Heart left ventricle (tissue), 16 donors: Measurements from ENCODE around the gene EIF4E2. TPM values are rescaled to one million over a fixed set of nuclear protein-coding genes. Genes with fewer than 3 reads are reported as not detected.

Experiments used
- ATAC-seq, 4 donors: fragments of 200-7000 bp; cut with Tn5 transposase; one replicate each; pipeline ENCODE4 v1.9.1; 2020 to 2022; ENCODE audit warnings: moderate library complexity in 4 of 4, mild to moderate bottlenecking in 3 of 4, moderate number of reproducible peaks in 1 of 4
- DNase-seq, 5 donors: peaks; one replicate each; pipeline ENCODE4 v3.0.0-alpha.2; 2020
- H3K27ac ChIP-seq, 12 donors: fragments of 200-600 bp; sonication (generic) in 4 of 12; one replicate each; pipeline versions ENCODE4 v1.5.0 to v1.8.0; 2016 to 2022; ENCODE audit warnings: mild to moderate bottlenecking in 2 of 12
- H3K27me3 ChIP-seq, 9 donors: fragments of 200-600 bp; sonication (generic) in 2 of 9; one replicate each; pipeline versions ENCODE4 v1.5.1 to v1.8.0; 2016 to 2022; ENCODE audit warnings: mild to moderate bottlenecking in 3 of 9
- H3K36me3 ChIP-seq, 9 donors: fragments of 200-600 bp; sonication (generic) in 2 of 9; one replicate each; pipeline versions ENCODE4 v1.5.0 to v1.8.0; 2018 to 2022; ENCODE audit warnings: mild to moderate bottlenecking in 2 of 9
- H3K4me1 ChIP-seq, 12 donors: fragments of 200-600 bp; sonication (generic) in 4 of 12; one replicate each; pipeline versions ENCODE4 v1.5.0 to v1.8.0; 2016 to 2022; ENCODE audit warnings: mild to moderate bottlenecking in 3 of 12
- H3K4me3 ChIP-seq, 12 donors: fragments of 200-600 bp; sonication (generic) in 4 of 12; one replicate each; pipeline versions ENCODE4 v1.5.0 to v1.8.0; 2017 to 2022; ENCODE audit warnings: mild to moderate bottlenecking in 9 of 12, moderate library complexity in 4 of 12
- H3K9me3 ChIP-seq, 12 donors: fragments of 200-600 bp; sonication (generic) in 4 of 12; one replicate each; pipeline versions ENCODE4 v1.5.0 to v1.8.0; 2016 to 2022; ENCODE audit warnings: mild to moderate bottlenecking in 1 of 12
- POLR2A ChIP-seq, 2 donors: fragments of 450-650 bp; IDR thresholded peaks; one replicate each; pipeline ENCODE4 v1.6.1; 2017; ENCODE audit warnings: antibody characterized with exemption in 2 of 2, mild to moderate bottlenecking in 2 of 2, moderate library complexity in 2 of 2
- WGBS, 4 donors: extraction: QIAGEN DNeasy Blood & Tissue Kit in 2 of 4; methylation state at CpG; one replicate each; pipeline versions ENCODE4 v1.1.5 to v1.1.7; 2013 to 2018; 5-methylcytosine and 5-hydroxymethylcytosine counted together
- intact Hi-C, 10 donors: fragments of 100-400 bp; cut with DNase I; formaldehyde crosslinking; loops; one replicate each; pipeline versions ENCODE4 v1.11.1 to v1.14.2; 2022
- polyA plus RNA-seq, 2 donors: library from polyadenylated mRNA; stranded (reverse); fragments of 200-250 nt; gene quantifications; one replicate each; pipeline ENCODE4 v1.2.3, GENCODE V29; 2013
- total RNA-seq, 9 donors: library from RNA; depleted of rRNA in 2 of 9; stranded (reverse); fragments of >200 nt in 2 of 9; fragmentation: NEBNext Ultra II Directional in 3 of 9; extraction: Animal tissue kit (Norgen Biotek cat#: 25700) in 3 of 9; gene quantifications; one replicate each; pipeline versions ENCODE4 v1.1.0 to v1.2.4, GENCODE V29; 2016 to 2023
- TF ChIP-seq, protein P1 (sequence below), 12 donors: fragments of 200-600 bp; sonication (generic) in 4 of 12; IDR thresholded peaks; one replicate each; pipeline versions ENCODE4 v1.5.0 to v1.8.0; 2018 to 2022; ENCODE audit warnings: antibody characterized with exemption in 12 of 12, mild to moderate bottlenecking in 5 of 12
- donor health status: ischemic (EF 13 %, LVEDD 7.1; RV severe dilation, severe dysfunction).
- donor health status: healthy with polysubstance abuse.
- donor health status: DM: no; HTN: yes; CAD: no.
- donor health status: DM: no; HTN: no; CAD: no.
- donor health status: ischemic (EF 25% LVEDD 6.9; RV normal size, moderate dysfunction).
- donor health status: ischemic (EF 25% LVEDD 5.7; RV mildly dilated, moderate dysfunction).
- donor health status: healthy.
- donor health status: DM: yes; HTN: yes; CAD: no.
- donor health status: ischemic (EF 35%, LVEDD 5.7; RV mildly dilated, moderate dysfunction).
- donor health status: nonischemic (EF 11% LVEDD 7.7; RV severe dilation, severe dysfunction).
- donor health status: DM: yes; HTN: yes; CAD: no.
- donor health status: PGD.
- donor health status: ischemic (EF 29% LVEDD 5.4; RV normal size, mild dysfunction).
- donor health status: nonischemic (EF 23%, LVEDD 6.1; RV moderate dilation, normal function).

EIF4E2 gene
- total and polyA plus RNA-seq, 11 donors = 15.3 to 54.0 (median 38.8) TPM

DNA sequence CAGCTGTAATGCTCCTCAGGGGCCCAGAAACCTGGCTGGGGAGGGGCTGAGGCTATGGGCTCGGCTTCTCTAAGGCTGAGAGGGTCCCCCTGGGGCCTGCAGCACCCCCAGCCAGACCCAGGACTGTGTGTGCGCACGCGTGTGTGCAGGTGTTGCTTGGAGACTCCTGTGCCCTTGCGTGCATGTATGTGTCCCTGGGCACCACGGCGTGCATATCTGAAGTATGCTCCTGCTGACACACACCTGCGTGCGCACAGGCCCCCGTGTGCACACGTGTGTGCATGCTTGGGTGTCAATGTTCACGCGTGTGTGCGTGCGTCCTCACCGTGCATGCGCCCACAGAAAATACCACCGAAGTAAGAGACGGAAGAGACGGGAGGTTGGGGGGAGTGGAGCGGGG is 48.0 kb upstream of the EIF4E2 start:
- Histone ChIP-seq H3K9me3 (no peaks in the 10 kb centered on the region), H3K4me3 (peak overlapping the region in 1 of 12 donors; percentile 60), H3K4me1 (peaks cover 0 to 20% (median 7%) of the 10 kb centered on the region in 12 donors), H3K36me3 (no peaks in the 10 kb centered on the region), H3K27ac (no peak overlapping the region), H3K27me3 (peaks cover 0 to 38% (median 4%) of the 10 kb centered on the region in 9 donors)
- 40 to 51% (median 45%) methylated on average over 20 of the region's 21 CpGs for WGBS, 4 donors
- ATAC-seq (no peak), DNase-seq (no peak)
- no peak for TF ChIP-seq POLR2A (IDR thresholded peaks at IDR 0.05)
- TF ChIP-seq, protein P1, sequence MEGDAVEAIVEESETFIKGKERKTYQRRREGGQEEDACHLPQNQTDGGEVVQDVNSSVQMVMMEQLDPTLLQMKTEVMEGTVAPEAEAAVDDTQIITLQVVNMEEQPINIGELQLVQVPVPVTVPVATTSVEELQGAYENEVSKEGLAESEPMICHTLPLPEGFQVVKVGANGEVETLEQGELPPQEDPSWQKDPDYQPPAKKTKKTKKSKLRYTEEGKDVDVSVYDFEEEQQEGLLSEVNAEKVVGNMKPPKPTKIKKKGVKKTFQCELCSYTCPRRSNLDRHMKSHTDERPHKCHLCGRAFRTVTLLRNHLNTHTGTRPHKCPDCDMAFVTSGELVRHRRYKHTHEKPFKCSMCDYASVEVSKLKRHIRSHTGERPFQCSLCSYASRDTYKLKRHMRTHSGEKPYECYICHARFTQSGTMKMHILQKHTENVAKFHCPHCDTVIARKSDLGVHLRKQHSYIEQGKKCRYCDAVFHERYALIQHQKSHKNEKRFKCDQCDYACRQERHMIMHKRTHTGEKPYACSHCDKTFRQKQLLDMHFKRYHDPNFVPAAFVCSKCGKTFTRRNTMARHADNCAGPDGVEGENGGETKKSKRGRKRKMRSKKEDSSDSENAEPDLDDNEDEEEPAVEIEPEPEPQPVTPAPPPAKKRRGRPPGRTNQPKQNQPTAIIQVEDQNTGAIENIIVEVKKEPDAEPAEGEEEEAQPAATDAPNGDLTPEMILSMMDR (IDR thresholded peaks at IDR 0.05) = no peak
- intact Hi-C loops = no loop called here

DNA sequence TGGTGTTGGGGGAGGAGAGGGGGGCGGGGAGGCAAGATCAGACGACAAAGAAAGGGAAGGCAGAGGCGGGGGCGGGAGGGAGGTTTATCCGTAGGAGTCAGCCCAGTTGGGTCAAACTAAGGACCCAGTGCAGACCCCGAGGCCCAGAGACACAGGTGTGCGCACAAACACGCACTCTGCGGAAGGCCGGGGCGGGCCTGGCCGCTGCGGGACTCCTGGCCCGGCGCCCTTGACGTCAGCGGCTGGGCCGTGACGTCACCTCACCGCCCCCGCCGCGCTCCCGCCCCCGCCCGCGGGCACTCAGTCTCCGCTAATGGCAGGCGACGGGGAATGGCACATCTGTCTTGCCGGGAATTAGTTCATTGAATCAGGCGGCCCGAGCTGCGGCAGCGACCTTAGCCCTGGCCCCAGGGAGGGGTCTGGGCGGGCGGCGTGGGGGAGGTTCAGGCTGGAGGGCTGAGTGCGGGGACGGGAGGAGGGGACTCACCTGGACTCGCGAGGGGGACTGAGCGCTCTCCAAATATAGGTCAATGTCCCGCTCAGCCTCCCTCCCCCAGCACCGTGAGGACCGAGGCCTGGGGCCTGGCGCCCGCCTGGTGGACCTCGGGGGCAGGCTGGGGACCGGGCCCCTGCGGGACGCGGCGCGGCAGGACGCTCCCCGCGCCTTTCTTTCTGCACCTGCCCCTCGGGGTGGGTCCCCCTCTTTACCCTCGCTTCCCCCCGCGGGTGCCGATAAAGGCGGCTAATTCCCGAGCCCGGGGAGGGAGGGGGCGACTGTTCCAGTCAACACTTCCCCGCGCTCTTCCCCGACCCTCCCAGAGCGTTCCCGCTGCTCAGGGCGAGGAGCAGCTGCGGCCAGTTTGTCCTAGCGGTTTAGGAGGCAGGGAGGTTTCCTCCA is 47.3 kb upstream of the EIF4E2 start:
- no peaks in the 10 kb centered on the region for H3K36me3 ChIP-seq
- H3K4me3 ChIP-seq = peak overlapping the region; percentile 26 to 60 (median 50)
- H3K9me3 ChIP-seq = no peaks in the 10 kb centered on the region
- H3K4me1 ChIP-seq = peaks cover 0 to 20% (median 7%) of the 10 kb centered on the region in 12 donors
- intact Hi-C loops = no loop called here
- no peak overlapping the region for H3K27ac ChIP-seq
- ATAC-seq = peak in 3 of 4 donors; percentile 52 to 82 (median 66)
- H3K27me3 ChIP-seq = peaks cover 0 to 38% (median 4%) of the 10 kb centered on the region in 9 donors
- TF ChIP-seq POLR2A (IDR thresholded peaks at IDR 0.05) = no peak
- TF ChIP-seq, protein P1 (IDR thresholded peaks at IDR 0.05) = no peak
- peak in 2 of 5 donors; percentile 50 to 53 for DNase-seq
- 2 to 9% (median 4%) methylated on average over 37 to 75 of the region's 75 CpGs for WGBS, 4 donors

DNA sequence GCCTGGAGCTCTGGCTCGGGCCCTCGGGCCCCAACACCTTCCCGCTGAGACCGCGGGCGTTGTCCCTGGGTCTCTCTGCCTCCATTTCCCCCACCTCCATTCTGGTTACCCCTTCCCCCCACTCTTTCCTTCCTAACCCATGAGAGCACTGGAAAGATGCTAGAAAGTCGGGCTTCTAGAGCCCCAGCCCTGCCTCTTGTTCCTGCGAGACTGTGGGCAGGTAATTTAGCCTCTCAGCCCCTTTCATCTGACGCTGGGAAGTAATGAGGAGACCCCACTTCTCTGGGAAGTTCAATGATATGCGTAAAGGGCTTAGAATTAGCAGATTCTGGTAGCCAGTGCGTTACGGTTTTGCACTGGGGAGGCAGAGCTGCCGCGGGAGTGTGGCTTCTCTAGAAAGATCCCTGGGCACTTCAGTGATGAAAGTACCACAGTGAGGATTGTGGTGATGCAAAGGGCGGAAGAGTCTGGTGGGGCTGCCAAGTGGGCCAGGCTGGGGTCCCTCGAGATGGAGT is 46.6 kb upstream of the EIF4E2 start:
- no peaks in the 10 kb centered on the region for H3K9me3 ChIP-seq
- ATAC-seq = no peak
- H3K4me3 ChIP-seq = peak overlapping the region in 8 of 12 donors; percentile 47 to 60 (median 52)
- DNase-seq = no peak
- peaks cover 0 to 20% (median 7%) of the 10 kb centered on the region in 12 donors for H3K4me1 ChIP-seq
- no peaks in the 10 kb centered on the region for H3K36me3 ChIP-seq
- H3K27ac ChIP-seq = no peak overlapping the region
- WGBS, 4 donors = 32 to 51% (median 39%) methylated on average over 16 of the region's 16 CpGs
- no peak for TF ChIP-seq POLR2A (IDR thresholded peaks at IDR 0.05)
- TF ChIP-seq, protein P1 (IDR thresholded peaks at IDR 0.05) = no peak
- intact Hi-C loops = no loop called here
- peaks cover 0 to 38% (median 4%) of the 10 kb centered on the region in 9 donors for H3K27me3 ChIP-seq

DNA sequence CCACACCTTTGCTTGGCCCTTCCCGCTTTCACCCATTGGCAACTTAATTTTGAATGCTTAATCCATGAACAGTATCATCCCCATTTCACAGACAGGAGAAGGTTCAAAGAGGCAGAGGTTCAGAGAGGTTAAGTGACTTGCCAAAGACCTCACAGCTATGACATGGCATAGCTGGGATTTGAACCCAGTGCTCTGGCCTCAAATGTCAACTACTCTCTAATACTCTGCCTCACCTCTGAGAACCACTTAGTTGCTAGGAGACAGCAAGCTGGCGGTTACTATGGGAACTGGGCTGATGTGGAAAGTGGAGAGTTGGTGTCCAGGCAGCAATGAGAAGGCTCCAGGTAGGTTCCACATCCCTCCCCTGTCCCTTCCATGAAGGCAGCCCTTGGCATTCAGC is 46.1 kb upstream of the EIF4E2 start:
- no peak overlapping the region for H3K4me3 ChIP-seq
- DNase-seq = no peak
- intact Hi-C loops = no loop called here
- H3K36me3 ChIP-seq = no peaks in the 10 kb centered on the region
- H3K9me3 ChIP-seq = no peaks in the 10 kb centered on the region
- H3K27ac ChIP-seq = no peak overlapping the region
- 68 to 92% (median 77%) methylated on average over 2 of the region's 2 CpGs for WGBS, 4 donors
- ATAC-seq = no peak
- TF ChIP-seq, protein P1 (IDR thresholded peaks at IDR 0.05) = no peak
- TF ChIP-seq POLR2A (IDR thresholded peaks at IDR 0.05) = no peak
- H3K27me3 ChIP-seq = peaks cover 0 to 38% (median 4%) of the 10 kb centered on the region in 9 donors
- peaks cover 0 to 20% (median 7%) of the 10 kb centered on the region in 12 donors for H3K4me1 ChIP-seq
